OCI-LY1 (cell line): Measurements from ENCODE around the gene RTP1.

ENCODE experiments used
- H2AFZ ChIP-seq: fragments of 200-600 bp; sonication (generic), shearing (Covaris generic); 2 replicates; pipeline ENCODE4 v1.6.0; 2014; ENCODE audit warnings: antibody characterized with exemption, mild to moderate bottlenecking, low read length
- H3F3A ChIP-seq: fragments of 200-600 bp; sonication (generic), shearing (Covaris generic); 2 replicates; pipeline ENCODE4 v1.6.0; 2014; ENCODE audit warnings: mild to moderate bottlenecking, antibody characterized with exemption, low read length, moderate library complexity; ENCODE audit not compliant: insufficient read depth
- H3K27ac ChIP-seq: fragments of 200-600 bp; sonication (generic); 2 replicates; pipeline ENCODE4 v1.5.1; 2014; ENCODE audit warnings: low read length, mixed run types, mild to moderate bottlenecking, low read depth; ENCODE audit not compliant: poor library complexity, severe bottlenecking
- H3K27me3 ChIP-seq: fragments of 200-600 bp; sonication (generic); 2 replicates; pipeline ENCODE4 v1.6.0; 2014; ENCODE audit warnings: antibody characterized with exemption, mild to moderate bottlenecking, low read length, moderate library complexity; ENCODE audit not compliant: insufficient read depth
- H3K36me3 ChIP-seq: fragments of 200-600 bp; sonication (generic); 2 replicates; pipeline ENCODE4 v1.6.1; 2014; ENCODE audit warnings: mild to moderate bottlenecking, antibody characterized with exemption, low read length, moderate library complexity, mixed read lengths; ENCODE audit not compliant: insufficient read depth
- H3K4me1 ChIP-seq: fragments of 200-600 bp; sonication (generic); 2 replicates; pipeline ENCODE4 v1.5.1; 2014; ENCODE audit warnings: mild to moderate bottlenecking, low read length, moderate library complexity; ENCODE audit not compliant: insufficient read depth, severe bottlenecking
- H3K4me2 ChIP-seq: fragments of 200-600 bp; sonication (generic), shearing (Covaris generic); 2 replicates; pipeline ENCODE4 v1.6.1; 2014; ENCODE audit warnings: low read length
- H3K4me3 ChIP-seq: fragments of 200-600 bp; sonication (generic); 2 replicates; pipeline ENCODE4 v1.5.1; 2014; ENCODE audit warnings: low read length, low read depth, mild to moderate bottlenecking, mixed read lengths; ENCODE audit not compliant: poor library complexity, severe bottlenecking
- H3K79me2 ChIP-seq: fragments of 200-600 bp; shearing (Covaris generic); 2 replicates; pipeline ENCODE4 v1.6.1; 2016; ENCODE audit warnings: mixed run types, low read length, mixed read lengths; ENCODE audit not compliant: insufficient read depth
- H3K9ac ChIP-seq: fragments of 200-600 bp; sonication (generic), shearing (Covaris generic); 2 replicates; pipeline ENCODE4 v1.6.1; 2014; ENCODE audit warnings: mild to moderate bottlenecking, low read length, mixed read lengths
- H3K9me2 ChIP-seq: fragments of 200-600 bp; sonication (generic), shearing (Covaris generic); 2 replicates; pipeline ENCODE4 v1.6.1; 2014; ENCODE audit warnings: low read depth, mild to moderate bottlenecking, low read length, mixed read lengths
- H3K9me3 ChIP-seq: fragments of 200-600 bp; shearing (Covaris generic); 2 replicates; pipeline ENCODE4 v1.6.1; 2014; ENCODE audit warnings: low read length, mixed read lengths
- H4K20me1 ChIP-seq: fragments of 200-600 bp; sonication (generic), shearing (Covaris generic); 2 replicates; pipeline ENCODE4 v1.6.0; 2016; ENCODE audit warnings: mild to moderate bottlenecking, low read length; ENCODE audit not compliant: insufficient read depth
- CTCF ChIP-seq: fragments of 200-600 bp; sonication (generic), shearing (Covaris generic); IDR thresholded peaks from 2 replicates; pipeline ENCODE4 v1.5.1; 2017; ENCODE audit warnings: mild to moderate bottlenecking, antibody characterized with exemption, low read length, moderate library complexity, mixed read lengths
- EZH2 ChIP-seq: fragments of 200-600 bp; sonication (generic), shearing (Covaris generic); IDR thresholded peaks from 2 replicates; pipeline ENCODE4 v1.8.0; 2017; ENCODE audit warnings: borderline replicate concordance, mixed run types, mild to moderate bottlenecking, antibody characterized with exemption, low read length, moderate library complexity, mixed read lengths

Gene RTP1

GRCh38 chr3:187205683-187206082 is 8.4 kb downstream of the RTP1 start:
- TF ChIP-seq EZH2 (no peak), CTCF (no peak)
- Histone ChIP-seq H3K36me3 (no peaks in the 10 kb centered on the region), H4K20me1 (no peaks in the 10 kb centered on the region), H3K9me2 (no peaks in the 10 kb centered on the region), H3K4me1 (no peaks in the 10 kb centered on the region), H3F3A (no peaks in the 10 kb centered on the region), H3K27ac (no peak overlapping the region), H3K27me3 (peaks cover 17% of the 10 kb centered on the region; the same call in 1 of the 2 replicates), H2AFZ (no peak overlapping the region), H3K4me3 (no peak overlapping the region), H3K9ac (no peak overlapping the region), H3K4me2 (no peak overlapping the region), H3K9me3 (no peaks in the 10 kb centered on the region), H3K79me2 (no peaks in the 10 kb centered on the region)

GRCh38 chr3:187207062-187207461 is 9.8 kb downstream of the RTP1 start:
- Histone ChIP-seq H2AFZ (no peak overlapping the region), H3K27me3 (peaks cover 17% of the 10 kb centered on the region; the same call in 1 of the 2 replicates), H3K4me1 (no peaks in the 10 kb centered on the region), H3K79me2 (no peaks in the 10 kb centered on the region), H4K20me1 (no peaks in the 10 kb centered on the region), H3K27ac (no peak overlapping the region), H3K36me3 (no peaks in the 10 kb centered on the region), H3K4me3 (no peak overlapping the region), H3K9me2 (no peaks in the 10 kb centered on the region), H3F3A (no peaks in the 10 kb centered on the region), H3K9me3 (no peaks in the 10 kb centered on the region), H3K9ac (no peak overlapping the region), H3K4me2 (no peak overlapping the region)
- TF ChIP-seq EZH2 (no peak), CTCF (no peak)

GRCh38 chr3:187207624-187208023 is 10.3 kb downstream of the RTP1 start:
- Histone ChIP-seq H3K27me3 (peaks cover 17% of the 10 kb centered on the region; the same call in 1 of the 2 replicates), H4K20me1 (no peaks in the 10 kb centered on the region), H3K4me1 (no peaks in the 10 kb centered on the region), H3K79me2 (no peaks in the 10 kb centered on the region), H3K4me2 (no peak overlapping the region), H3F3A (no peaks in the 10 kb centered on the region), H2AFZ (no peak overlapping the region), H3K27ac (no peak overlapping the region), H3K36me3 (no peaks in the 10 kb centered on the region), H3K4me3 (no peak overlapping the region), H3K9me2 (no peaks in the 10 kb centered on the region), H3K9me3 (no peaks in the 10 kb centered on the region), H3K9ac (no peak overlapping the region)
- no peak for TF ChIP-seq CTCF
- no peak for TF ChIP-seq EZH2
